ENCODE measurements around the gene METTL8.

The METTL8 gene

GRCh38 chr2:171410624-171411023 is 23.2 kb downstream of the METTL8 start:
- H3K4me3 ChIP-seq (ENCODE audit: insufficient read depth, low read depth, low read length), result no peak overlapping the region
- no peak overlapping the region for H3K27ac ChIP-seq (ENCODE audit: insufficient read depth, low read depth, low read length, poor library complexity, severe bottlenecking)

GRCh38 chr2:171410101-171410500 is 23.7 kb downstream of the METTL8 start:
- no peaks in the 10 kb centered on the region for H3K27me3 ChIP-seq (ENCODE audit: control insufficient read depth, insufficient read depth, low read length, poor library complexity, severe bottlenecking)
- H3K36me3 ChIP-seq (ENCODE audit: control insufficient read depth, insufficient read depth, low read length), result no peaks in the 10 kb centered on the region
- no peak overlapping the region for H3K27ac ChIP-seq (ENCODE audit: insufficient read depth, low read depth, low read length, poor library complexity, severe bottlenecking)
- WGBS, 2 experiments, result 79 to 91% methylated on average over 2 to 4 of the region's 4 CpGs
- H3K9me3 ChIP-seq (ENCODE audit: control insufficient read depth, low read length), result no peaks in the 10 kb centered on the region
- no peak overlapping the region for H3K4me3 ChIP-seq (ENCODE audit: insufficient read depth, low read depth, low read length)
- no peaks in the 10 kb centered on the region for H3K4me1 ChIP-seq (ENCODE audit: control insufficient read depth, insufficient read depth, low read length)

More at GRCh38 chr2:171410624-171411023, 23.2 kb downstream of the METTL8 start:
- Histone ChIP-seq H3K4me1 (ENCODE audit: control insufficient read depth, insufficient read depth, low read length) (no peaks in the 10 kb centered on the region), H3K9me3 (ENCODE audit: control insufficient read depth, low read length) (no peaks in the 10 kb centered on the region), H3K27me3 (ENCODE audit: control insufficient read depth, insufficient read depth, low read length, poor library complexity, severe bottlenecking) (no peaks in the 10 kb centered on the region), H3K36me3 (ENCODE audit: control insufficient read depth, insufficient read depth, low read length) (no peaks in the 10 kb centered on the region)

GRCh38 chr2:171409436-171409971 is 24.3 kb downstream of the METTL8 start:
- Histone ChIP-seq H3K27me3 (ENCODE audit: control insufficient read depth, insufficient read depth, low read length, poor library complexity, severe bottlenecking) (no peaks in the 10 kb centered on the region), H3K9me3 (ENCODE audit: control insufficient read depth, low read length) (no peaks in the 10 kb centered on the region), H3K27ac (ENCODE audit: insufficient read depth, low read depth, low read length, poor library complexity, severe bottlenecking) (no peak overlapping the region), H3K4me3 (ENCODE audit: insufficient read depth, low read depth, low read length) (no peak overlapping the region), H3K4me1 (ENCODE audit: control insufficient read depth, insufficient read depth, low read length) (no peaks in the 10 kb centered on the region), H3K36me3 (ENCODE audit: control insufficient read depth, insufficient read depth, low read length) (no peaks in the 10 kb centered on the region)
- 8 to 11% methylated on average over 7 to 8 of the region's 8 CpGs for WGBS, 2 experiments

- no peaks in the 10 kb centered on the region for H3K9me3 ChIP-seq (ENCODE audit: control insufficient read depth, low read length)
- no peaks in the 10 kb centered on the region for H3K27me3 ChIP-seq (ENCODE audit: control insufficient read depth, insufficient read depth, low read length, poor library complexity, severe bottlenecking)
- no peak overlapping the region for H3K27ac ChIP-seq (ENCODE audit: insufficient read depth, low read depth, low read length, poor library complexity, severe bottlenecking)
- 83% methylated on average over 1 of the region's 1 CpG; no CpG with 5 or more reads in 1 of the 2 experiments for WGBS, 2 experiments
- H3K4me1 ChIP-seq (ENCODE audit: control insufficient read depth, insufficient read depth, low read length), result no peaks in the 10 kb centered on the region
- H3K36me3 ChIP-seq (ENCODE audit: control insufficient read depth, insufficient read depth, low read length), result no peaks in the 10 kb centered on the region
- H3K4me3 ChIP-seq (ENCODE audit: insufficient read depth, low read depth, low read length), result no peak overlapping the region
These were observed 26.1 kb downstream of the METTL8 start for GRCh38 chr2:171407676-171408044.

GRCh38 chr2:171407030-171407675 is 26.6 kb downstream of the METTL8 start:
- H3K36me3 ChIP-seq (ENCODE audit: control insufficient read depth, insufficient read depth, low read length), result no peaks in the 10 kb centered on the region
- no peaks in the 10 kb centered on the region for H3K4me1 ChIP-seq (ENCODE audit: control insufficient read depth, insufficient read depth, low read length)
- no peaks in the 10 kb centered on the region for H3K9me3 ChIP-seq (ENCODE audit: control insufficient read depth, low read length)
- no peaks in the 10 kb centered on the region for H3K27me3 ChIP-seq (ENCODE audit: control insufficient read depth, insufficient read depth, low read length, poor library complexity, severe bottlenecking)
- H3K4me3 ChIP-seq (ENCODE audit: insufficient read depth, low read depth, low read length), result no peak overlapping the region
- H3K27ac ChIP-seq (ENCODE audit: insufficient read depth, low read depth, low read length, poor library complexity, severe bottlenecking), result no peak overlapping the region
- WGBS, 2 experiments, result 88 to 89% methylated on average over 4 of the region's 4 CpGs

- no peaks in the 10 kb centered on the region for H3K4me1 ChIP-seq (ENCODE audit: control insufficient read depth, insufficient read depth, low read length)
- H3K27ac ChIP-seq (ENCODE audit: insufficient read depth, low read depth, low read length, poor library complexity, severe bottlenecking), result no peak overlapping the region
- no peak overlapping the region for H3K4me3 ChIP-seq (ENCODE audit: insufficient read depth, low read depth, low read length)
- 100% methylated on average over 1 of the region's 1 CpG for WGBS, 2 experiments
- H3K9me3 ChIP-seq (ENCODE audit: control insufficient read depth, low read length), result no peaks in the 10 kb centered on the region
- no peaks in the 10 kb centered on the region for H3K27me3 ChIP-seq (ENCODE audit: control insufficient read depth, insufficient read depth, low read length, poor library complexity, severe bottlenecking)
- no peaks in the 10 kb centered on the region for H3K36me3 ChIP-seq (ENCODE audit: control insufficient read depth, insufficient read depth, low read length)
These were observed 27.7 kb downstream of the METTL8 start for GRCh38 chr2:171406044-171406443.

- Histone ChIP-seq H3K9me3 (ENCODE audit: control insufficient read depth, low read length) (no peaks in the 10 kb centered on the region), H3K27ac (ENCODE audit: insufficient read depth, low read depth, low read length, poor library complexity, severe bottlenecking) (no peak overlapping the region), H3K4me1 (ENCODE audit: control insufficient read depth, insufficient read depth, low read length) (no peaks in the 10 kb centered on the region), H3K36me3 (ENCODE audit: control insufficient read depth, insufficient read depth, low read length) (no peaks in the 10 kb centered on the region), H3K4me3 (ENCODE audit: insufficient read depth, low read depth, low read length) (no peak overlapping the region), H3K27me3 (ENCODE audit: control insufficient read depth, insufficient read depth, low read length, poor library complexity, severe bottlenecking) (no peaks in the 10 kb centered on the region)
- WGBS, 2 experiments, result 95 to 100% methylated on average over 1 of the region's 1 CpG
These were observed 28.2 kb downstream of the METTL8 start for GRCh38 chr2:171405546-171405945.

GRCh38 chr2:171404719-171405118 is 29.1 kb downstream of the METTL8 start:
- Histone ChIP-seq H3K36me3 (ENCODE audit: control insufficient read depth, insufficient read depth, low read length) (no peaks in the 10 kb centered on the region), H3K27ac (ENCODE audit: insufficient read depth, low read depth, low read length, poor library complexity, severe bottlenecking) (no peak overlapping the region), H3K4me1 (ENCODE audit: control insufficient read depth, insufficient read depth, low read length) (no peaks in the 10 kb centered on the region), H3K9me3 (ENCODE audit: control insufficient read depth, low read length) (no peaks in the 10 kb centered on the region), H3K4me3 (ENCODE audit: insufficient read depth, low read depth, low read length) (no peak overlapping the region), H3K27me3 (ENCODE audit: control insufficient read depth, insufficient read depth, low read length, poor library complexity, severe bottlenecking) (no peaks in the 10 kb centered on the region)
- 93 to 100% methylated on average over 1 to 2 of the region's 2 CpGs for WGBS, 2 experiments

- H3K9me3 ChIP-seq (ENCODE audit: control insufficient read depth, low read length), result no peaks in the 10 kb centered on the region
- no peaks in the 10 kb centered on the region for H3K27me3 ChIP-seq (ENCODE audit: control insufficient read depth, insufficient read depth, low read length, poor library complexity, severe bottlenecking)
- no peaks in the 10 kb centered on the region for H3K4me1 ChIP-seq (ENCODE audit: control insufficient read depth, insufficient read depth, low read length)
- H3K27ac ChIP-seq (ENCODE audit: insufficient read depth, low read depth, low read length, poor library complexity, severe bottlenecking), result no peak overlapping the region
- 96% methylated on average over 5 of the region's 5 CpGs for WGBS, 2 experiments
- no peak overlapping the region for H3K4me3 ChIP-seq (ENCODE audit: insufficient read depth, low read depth, low read length)
- H3K36me3 ChIP-seq (ENCODE audit: control insufficient read depth, insufficient read depth, low read length), result no peaks in the 10 kb centered on the region
These were observed 29.5 kb downstream of the METTL8 start for GRCh38 chr2:171404261-171404660.

- 97 to 98% methylated on average over 2 to 3 of the region's 4 CpGs for WGBS, 2 experiments
- Histone ChIP-seq H3K36me3 (ENCODE audit: control insufficient read depth, insufficient read depth, low read length) (no peaks in the 10 kb centered on the region), H3K4me1 (ENCODE audit: control insufficient read depth, insufficient read depth, low read length) (no peaks in the 10 kb centered on the region), H3K9me3 (ENCODE audit: control insufficient read depth, low read length) (no peaks in the 10 kb centered on the region), H3K4me3 (ENCODE audit: insufficient read depth, low read depth, low read length) (no peak overlapping the region), H3K27me3 (ENCODE audit: control insufficient read depth, insufficient read depth, low read length, poor library complexity, severe bottlenecking) (no peaks in the 10 kb centered on the region), H3K27ac (ENCODE audit: insufficient read depth, low read depth, low read length, poor library complexity, severe bottlenecking) (no peak overlapping the region)
These were observed 30.7 kb downstream of the METTL8 start for GRCh38 chr2:171402906-171403580.
